CD4-positive, alpha-beta T cell treated with Interleukin-17A for 1 hour (primary cell): ENCODE measurements around the gene SELPLG.

Experiments used
- DNase-seq: peaks from one replicate; pipeline ENCODE4 v3.0.0-alpha.2; 2020

SELPLG gene

DNA sequence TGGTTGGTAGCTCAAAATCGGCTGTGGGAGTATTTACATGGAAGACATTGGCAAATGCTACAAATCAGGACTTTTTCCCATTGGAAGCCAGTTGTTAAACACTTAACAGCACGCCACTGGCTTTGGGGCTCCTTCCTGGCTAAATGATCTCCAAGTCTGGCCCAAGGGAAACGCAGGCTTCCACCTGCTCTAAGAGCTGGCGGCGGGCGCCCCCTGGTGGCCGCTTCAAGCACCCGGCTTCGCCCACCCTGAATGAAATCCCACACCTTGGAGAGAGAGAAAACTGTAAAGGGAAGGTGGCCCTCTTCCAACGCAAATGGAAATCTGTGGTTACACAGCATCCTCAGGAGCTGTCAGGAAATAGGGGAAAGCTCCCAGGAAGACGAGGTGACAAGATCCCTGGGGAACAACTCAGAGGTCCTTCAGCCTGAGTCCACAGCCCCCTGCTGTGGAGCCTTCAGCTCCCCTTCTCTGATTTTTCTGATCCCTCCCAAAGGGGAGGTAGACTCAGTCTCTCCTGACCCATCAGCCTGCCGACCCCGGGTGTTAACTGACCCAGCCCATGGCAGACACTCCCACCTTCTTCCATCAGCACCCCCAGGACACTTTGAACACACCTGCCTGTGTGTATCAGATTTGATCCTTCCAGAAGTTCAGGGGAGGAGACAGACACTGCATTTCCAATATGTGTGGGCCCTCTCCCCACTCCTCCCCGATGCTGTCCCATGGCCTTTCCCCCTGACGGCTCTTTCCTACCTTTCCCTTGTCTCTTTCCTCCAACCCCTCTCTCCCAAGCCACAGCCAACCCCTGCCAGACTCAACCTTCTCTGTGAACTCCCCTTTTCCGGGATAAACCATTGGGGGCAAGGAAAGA, 15.4 kb downstream of the SELPLG start:
- peak; percentile 76 for DNase-seq

DNA sequence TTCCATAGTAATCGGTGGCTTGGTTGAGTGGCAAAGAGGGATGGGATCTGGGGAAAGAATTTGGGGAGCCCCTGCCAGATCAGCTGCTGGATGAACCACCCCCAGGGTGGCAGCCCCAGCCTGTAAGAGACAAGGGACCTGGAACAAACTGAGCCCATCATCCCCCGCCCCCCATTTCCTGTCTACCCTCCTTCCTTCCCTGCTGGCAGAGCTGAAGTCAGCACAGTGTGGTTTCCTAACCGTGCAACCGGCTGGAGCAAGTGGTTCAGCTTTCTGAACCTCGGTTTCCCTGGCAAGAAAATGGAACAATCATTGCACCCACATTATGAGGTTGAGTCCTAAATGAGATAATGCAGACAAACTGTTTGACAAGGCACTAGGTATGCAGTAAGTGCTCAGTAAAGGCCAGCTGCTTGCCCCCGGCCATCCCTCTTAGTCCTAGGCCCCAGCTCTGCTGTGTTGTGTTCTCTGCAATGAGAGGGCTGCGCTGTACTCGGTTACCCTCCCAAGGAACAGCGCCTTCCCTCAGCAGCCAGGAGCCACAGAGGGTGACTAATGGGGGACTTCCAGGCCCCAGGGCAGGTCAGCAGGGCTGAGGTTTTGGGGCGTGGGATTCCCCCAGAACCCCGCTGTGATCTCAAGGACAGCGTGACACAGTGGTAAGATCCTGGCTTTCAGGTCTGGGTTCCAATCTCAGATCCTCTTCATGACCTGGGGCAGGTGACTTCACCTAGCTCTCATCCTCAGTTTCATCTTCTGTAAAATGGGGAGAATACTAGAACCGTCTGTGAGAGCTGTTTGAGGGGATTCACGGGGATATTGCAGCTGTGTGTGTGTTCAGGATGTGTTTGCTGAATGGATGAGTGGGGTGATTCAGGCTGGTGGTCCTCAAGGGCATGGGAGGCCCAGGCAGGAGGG, 16.5 kb downstream of the SELPLG start:
- peak; percentile 86 for DNase-seq

GRCh38 chr12:108616359-108616758, 17.3 kb downstream of the SELPLG start:
- DNase-seq: no peak

- no peak for DNase-seq
These were observed 17.8 kb downstream of the SELPLG start for GRCh38 chr12:108615918-108616317.

- no peak for DNase-seq
These were observed 19.1 kb downstream of the SELPLG start for GRCh38 chr12:108614639-108615038.

- DNase-seq: no peak
These were observed 19.7 kb downstream of the SELPLG start for GRCh38 chr12:108614041-108614440.

DNA sequence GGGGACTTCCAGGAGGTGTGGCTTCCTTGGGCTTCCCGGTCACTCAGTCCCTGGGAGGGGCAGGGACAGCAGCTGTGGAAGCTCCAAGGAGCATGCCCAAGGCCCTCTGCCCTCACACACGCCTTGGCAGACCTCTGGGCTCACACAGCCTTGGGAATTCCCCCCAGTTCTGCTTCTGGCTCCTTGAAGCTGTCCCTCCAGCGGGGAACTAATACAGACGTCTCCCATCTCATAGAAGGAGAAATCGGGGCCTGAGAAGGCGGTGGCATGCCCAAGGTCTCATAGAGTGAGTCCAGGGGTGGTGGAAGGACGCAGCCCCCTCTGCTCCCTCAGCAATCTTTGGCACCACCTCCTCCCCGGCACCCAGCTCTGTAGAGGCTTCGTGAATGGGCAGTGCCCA, 20.1 kb downstream of the SELPLG start:
- DNase-seq: no peak

- no peak for DNase-seq
These were observed 20.9 kb downstream of the SELPLG start for GRCh38 chr12:108612788-108613282.

GRCh38 chr12:108611884-108612415, 21.7 kb downstream of the SELPLG start:
- DNase-seq: peak; percentile 68

DNA sequence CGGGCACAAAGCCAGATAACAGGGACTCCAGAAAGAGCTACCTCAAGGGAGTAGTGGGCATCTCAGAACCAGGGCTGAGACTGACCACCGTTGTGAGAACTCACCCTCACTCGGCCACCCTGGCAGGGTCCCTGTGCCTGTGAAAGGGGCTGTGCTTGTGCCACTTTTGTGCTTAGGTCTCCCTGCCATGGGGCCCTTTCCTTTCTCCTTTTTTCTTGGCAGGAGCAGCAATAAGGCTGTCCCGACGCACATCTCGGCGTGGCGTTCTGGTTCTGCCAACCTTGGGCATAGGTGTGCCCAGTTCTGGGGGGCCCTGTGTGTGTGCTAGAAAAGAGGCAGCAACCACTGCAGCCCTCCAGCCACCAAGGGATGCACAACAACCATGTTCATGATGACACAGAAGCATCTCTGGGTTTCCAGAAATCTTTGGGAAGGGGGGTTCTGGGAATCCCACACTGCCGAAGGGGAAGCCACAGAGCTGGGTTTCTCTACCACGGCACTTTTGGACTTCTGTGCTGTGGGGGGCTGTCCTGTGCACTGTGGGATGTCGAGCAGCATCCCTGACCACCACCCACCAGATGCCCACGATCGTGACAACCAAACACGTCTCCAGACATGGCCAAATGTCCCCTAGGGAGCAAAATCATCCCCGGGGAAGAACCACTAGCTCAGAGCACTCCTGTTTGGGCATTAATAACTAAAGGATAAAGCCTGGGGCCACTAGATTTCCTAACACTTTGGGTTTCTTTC, 22.7 kb downstream of the SELPLG start:
- no peak for DNase-seq

DNA sequence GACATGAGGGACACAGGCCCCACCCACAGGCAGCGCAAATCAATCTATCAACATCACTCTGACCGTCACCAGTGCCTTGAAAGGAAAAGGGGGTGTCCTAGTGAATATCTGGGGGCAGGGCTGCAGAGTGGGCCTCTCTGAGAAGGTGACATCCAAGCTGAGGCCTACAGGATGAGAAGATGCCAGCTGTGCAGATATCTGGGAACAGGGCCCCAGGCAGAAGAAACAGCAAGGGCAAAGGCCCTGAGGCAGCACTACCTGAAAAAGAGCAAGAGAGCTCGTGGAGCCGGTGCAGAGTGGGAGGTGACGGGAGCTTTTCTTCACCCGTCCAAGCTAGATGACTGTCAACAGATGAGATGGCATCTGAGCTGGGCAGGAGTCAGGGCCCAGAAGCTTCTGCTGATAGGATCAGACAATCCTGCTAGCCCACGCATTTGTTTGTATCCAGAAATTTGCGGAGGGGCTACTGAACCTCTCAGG, 23.3 kb downstream of the SELPLG start:
- no peak for DNase-seq

DNA sequence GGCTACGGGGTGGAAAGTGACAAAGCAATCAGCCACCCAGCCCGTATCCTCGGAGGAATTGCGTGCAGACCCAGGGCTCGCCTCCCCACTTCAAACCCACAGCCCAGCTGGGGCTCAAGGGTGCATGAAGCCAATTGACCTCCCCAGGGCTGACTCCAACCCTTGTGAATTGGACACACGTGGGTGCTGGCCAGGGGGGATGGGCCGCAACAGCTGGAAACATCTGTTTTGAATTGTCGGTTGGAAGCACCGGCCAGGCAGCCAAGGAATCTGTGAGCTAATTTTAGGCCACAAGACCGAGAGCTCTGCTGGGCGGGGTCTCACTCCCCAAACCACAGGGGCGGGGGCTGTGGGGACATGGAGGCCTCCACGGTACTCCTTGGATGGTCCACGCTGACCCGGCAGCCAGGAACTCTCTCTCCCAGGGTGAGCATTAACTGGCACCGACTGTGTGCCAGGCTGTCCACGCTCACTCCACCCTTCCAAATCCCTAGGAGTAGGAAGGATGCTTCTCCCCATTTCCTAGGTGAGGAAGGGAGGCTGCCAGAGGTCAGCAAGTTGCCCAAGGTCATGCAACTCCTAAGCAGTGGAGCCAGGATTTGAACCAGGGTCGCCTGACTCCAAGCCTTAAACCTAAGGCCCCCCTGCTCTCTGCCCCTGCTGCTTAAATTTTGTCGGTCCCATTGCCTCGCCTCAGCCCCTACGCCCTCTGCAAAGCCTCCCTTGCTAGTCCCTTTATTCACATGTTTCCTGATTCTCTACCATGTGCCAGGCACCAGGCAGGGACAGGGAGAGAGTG, 24.0 kb downstream of the SELPLG start:
- DNase-seq: no peak

DNA sequence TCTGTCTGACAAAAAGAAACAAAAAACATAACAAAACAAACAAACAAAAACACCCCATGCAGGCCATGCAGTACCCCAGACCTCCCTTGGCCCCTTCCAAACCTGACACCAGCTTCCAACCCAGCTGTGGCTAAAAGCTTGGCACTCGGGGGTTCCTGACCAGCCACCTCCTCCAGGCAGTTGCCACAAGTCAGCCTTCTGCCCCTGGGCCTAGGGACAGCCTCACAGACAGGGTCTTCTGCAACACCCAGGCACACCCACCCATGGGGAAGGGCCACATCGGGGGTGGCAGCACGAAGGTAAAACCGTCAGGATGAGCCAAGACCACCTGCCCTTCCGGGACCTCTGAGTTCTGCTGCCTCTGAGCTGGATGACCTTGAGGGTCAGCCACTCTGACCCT, 25.1 kb downstream of the SELPLG start:
- DNase-seq: no peak

DNA sequence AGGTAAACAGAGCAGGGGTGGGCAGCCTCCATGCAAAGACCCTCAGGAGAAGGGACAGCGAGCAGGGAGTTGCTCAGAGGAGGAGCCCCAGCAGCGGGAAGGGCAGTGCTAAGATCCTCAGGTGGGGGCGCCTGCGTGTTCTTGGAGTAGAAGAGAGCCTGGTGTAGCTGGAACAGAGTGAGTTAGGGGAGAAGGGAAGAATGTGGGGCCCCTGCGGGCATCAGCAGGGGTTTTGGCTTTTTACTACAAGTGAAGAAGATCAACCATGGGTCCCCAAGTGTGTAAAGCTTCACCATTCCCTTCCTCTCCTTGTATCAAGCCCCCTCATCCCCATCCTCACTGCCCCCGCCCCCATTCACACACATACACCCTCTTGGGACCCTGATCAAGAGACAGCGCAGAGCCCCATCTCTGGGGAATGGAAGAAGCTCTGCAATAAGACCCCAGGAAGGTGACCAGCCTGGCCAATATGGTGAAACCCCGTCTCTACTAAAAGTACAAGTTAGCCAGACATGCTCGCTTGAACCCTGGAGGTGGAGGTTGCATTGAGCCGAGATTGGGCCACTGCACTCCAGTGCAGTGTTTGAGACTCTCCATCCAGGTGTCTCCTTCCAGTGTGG, 25.6 kb downstream of the SELPLG start:
- DNase-seq: no peak

DNA sequence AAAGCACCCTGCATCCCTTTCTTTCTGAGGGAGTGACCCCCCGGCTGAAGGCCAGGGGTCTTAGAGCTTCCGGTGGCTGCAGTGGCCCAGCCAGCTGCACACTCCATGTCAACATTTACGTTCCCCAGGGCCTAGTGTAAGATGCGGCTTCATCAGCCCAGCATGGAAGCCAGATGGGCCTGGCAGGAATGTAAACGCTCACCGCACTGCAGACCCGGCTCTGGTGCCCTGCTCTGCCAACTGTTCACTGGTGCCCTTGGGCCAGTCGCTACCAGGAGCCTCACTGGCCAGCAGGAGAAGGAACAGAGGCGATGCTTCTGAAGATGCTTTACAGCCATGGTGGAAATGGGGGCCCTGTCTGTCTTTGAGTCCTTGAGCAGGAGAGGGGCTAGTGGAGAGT, 27.2 kb downstream of the SELPLG start:
- DNase-seq: no peak

- DNase-seq: no peak
These were observed 27.8 kb downstream of the SELPLG start for GRCh38 chr12:108605690-108606406.

GRCh38 chr12:108605000-108605689, 28.5 kb downstream of the SELPLG start:
- DNase-seq: no peak

- DNase-seq: no peak
These were observed 29.3 kb downstream of the SELPLG start for GRCh38 chr12:108604208-108604941.

- no peak for DNase-seq
These were observed 30.0 kb downstream of the SELPLG start for GRCh38 chr12:108603743-108604142.
